Calu3 (cell line): ENCODE results near the gene GPR42. TPM values are rescaled to one million over a fixed set of nuclear protein-coding genes. Genes with fewer than 3 reads are reported as not detected.

ENCODE experiments used
- BruUV-seq: library from RNA; stranded (reverse); fragments of 400-500 nt; replicated peaks from 2 replicates; lab custom pipeline; 2021; lab: Mats Ljungman, UMichigan
- CTCF ChIA-PET: fragments of 300-600 bp; sonication (Branson Sonifier 250); formaldehyde crosslinking; loops from one replicate; lab custom pipeline; 2022; ENCODE audit warnings: antibody characterized with exemption; lab: Charles Lee
- DNase-seq: peaks from one replicate; pipeline ENCODE4 v3.0.0; 2022
- H3K27ac Mint-ChIP-seq: one replicate; pipeline ENCODE4 v1.8.0; 2022; ENCODE audit warnings: mixed read lengths; ENCODE audit not compliant: unreplicated experiment
- H3K27me3 Mint-ChIP-seq: one replicate; pipeline ENCODE4 v1.8.0; 2022; ENCODE audit warnings: mixed read lengths; ENCODE audit not compliant: unreplicated experiment
- H3K36me3 Mint-ChIP-seq: one replicate; pipeline ENCODE4 v1.8.0; 2022; ENCODE audit warnings: mild to moderate bottlenecking, moderate library complexity, mixed read lengths; ENCODE audit not compliant: insufficient read depth, unreplicated experiment
- H3K4me1 Mint-ChIP-seq: one replicate; pipeline ENCODE4 v1.8.0; 2022; ENCODE audit warnings: mild to moderate bottlenecking, low read depth, mixed read lengths; ENCODE audit not compliant: unreplicated experiment
- H3K4me3 Mint-ChIP-seq: one replicate; pipeline ENCODE4 v1.8.0; 2022; ENCODE audit warnings: mild to moderate bottlenecking, low read depth, moderate library complexity, mixed read lengths; ENCODE audit not compliant: unreplicated experiment
- H3K9me3 Mint-ChIP-seq: one replicate; pipeline ENCODE4 v1.8.0; 2022; ENCODE audit warnings: low read depth, mixed read lengths; ENCODE audit not compliant: unreplicated experiment
- intact Hi-C: fragments of 100-400 bp; cut with micrococcal nuclease; formaldehyde crosslinking; loops from one replicate; pipeline ENCODE4 v1.10.0; 2022; ENCODE audit not compliant: unreplicated experiment
- total RNA-seq: library from RNA; stranded (reverse); gene quantifications from 2 replicates; pipeline ENCODE4 v1.2.3, GENCODE V29; 2022
- TF ChIP-seq, protein P1 (sequence below): fragments of 200-600 bp; IDR thresholded peaks from one replicate; pipeline ENCODE4 v1.8.0; 2022; ENCODE audit warnings: antibody characterized with exemption; ENCODE audit not compliant: unreplicated experiment

GPR42 gene
- total RNA-seq, 1 experiment from 2014 or later, result not detected

DNA sequence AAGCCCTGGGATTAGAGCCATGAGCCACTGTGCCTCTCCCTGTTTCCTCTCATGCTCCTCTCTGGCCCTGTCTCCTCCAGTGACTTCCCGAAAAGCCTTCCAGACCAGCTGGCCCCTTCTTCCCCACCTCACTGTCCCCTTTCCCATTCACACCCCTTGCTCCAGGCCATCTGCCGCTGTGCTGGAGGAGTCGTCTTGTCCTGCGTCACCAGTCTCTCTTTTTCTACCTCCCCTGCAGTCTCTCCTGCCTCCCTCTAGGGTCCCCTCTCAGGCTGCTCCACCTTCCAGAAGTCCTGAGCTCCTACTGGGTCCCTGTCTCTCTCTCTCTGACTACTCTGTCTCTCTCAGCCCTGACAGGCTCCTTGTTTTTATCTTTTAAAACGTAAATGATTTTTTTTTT lies 28.4 kb upstream of the GPR42 start:
- H3K27me3 Mint-ChIP-seq, result peaks cover 45% of the 10 kb centered on the region
- TF ChIP-seq, protein P1, sequence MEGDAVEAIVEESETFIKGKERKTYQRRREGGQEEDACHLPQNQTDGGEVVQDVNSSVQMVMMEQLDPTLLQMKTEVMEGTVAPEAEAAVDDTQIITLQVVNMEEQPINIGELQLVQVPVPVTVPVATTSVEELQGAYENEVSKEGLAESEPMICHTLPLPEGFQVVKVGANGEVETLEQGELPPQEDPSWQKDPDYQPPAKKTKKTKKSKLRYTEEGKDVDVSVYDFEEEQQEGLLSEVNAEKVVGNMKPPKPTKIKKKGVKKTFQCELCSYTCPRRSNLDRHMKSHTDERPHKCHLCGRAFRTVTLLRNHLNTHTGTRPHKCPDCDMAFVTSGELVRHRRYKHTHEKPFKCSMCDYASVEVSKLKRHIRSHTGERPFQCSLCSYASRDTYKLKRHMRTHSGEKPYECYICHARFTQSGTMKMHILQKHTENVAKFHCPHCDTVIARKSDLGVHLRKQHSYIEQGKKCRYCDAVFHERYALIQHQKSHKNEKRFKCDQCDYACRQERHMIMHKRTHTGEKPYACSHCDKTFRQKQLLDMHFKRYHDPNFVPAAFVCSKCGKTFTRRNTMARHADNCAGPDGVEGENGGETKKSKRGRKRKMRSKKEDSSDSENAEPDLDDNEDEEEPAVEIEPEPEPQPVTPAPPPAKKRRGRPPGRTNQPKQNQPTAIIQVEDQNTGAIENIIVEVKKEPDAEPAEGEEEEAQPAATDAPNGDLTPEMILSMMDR, result no peak
- CTCF ChIA-PET, result no interaction called here
- no peaks in the 10 kb centered on the region for H3K36me3 Mint-ChIP-seq
- H3K9me3 Mint-ChIP-seq, result no peaks in the 10 kb centered on the region
- no peak overlapping the region for H3K27ac Mint-ChIP-seq
- intact Hi-C loops, result no loop called here
- BruUV-seq, result no TSS peak
- no peak for DNase-seq
- no peaks in the 10 kb centered on the region for H3K4me1 Mint-ChIP-seq
- H3K4me3 Mint-ChIP-seq, result no peak overlapping the region

DNA sequence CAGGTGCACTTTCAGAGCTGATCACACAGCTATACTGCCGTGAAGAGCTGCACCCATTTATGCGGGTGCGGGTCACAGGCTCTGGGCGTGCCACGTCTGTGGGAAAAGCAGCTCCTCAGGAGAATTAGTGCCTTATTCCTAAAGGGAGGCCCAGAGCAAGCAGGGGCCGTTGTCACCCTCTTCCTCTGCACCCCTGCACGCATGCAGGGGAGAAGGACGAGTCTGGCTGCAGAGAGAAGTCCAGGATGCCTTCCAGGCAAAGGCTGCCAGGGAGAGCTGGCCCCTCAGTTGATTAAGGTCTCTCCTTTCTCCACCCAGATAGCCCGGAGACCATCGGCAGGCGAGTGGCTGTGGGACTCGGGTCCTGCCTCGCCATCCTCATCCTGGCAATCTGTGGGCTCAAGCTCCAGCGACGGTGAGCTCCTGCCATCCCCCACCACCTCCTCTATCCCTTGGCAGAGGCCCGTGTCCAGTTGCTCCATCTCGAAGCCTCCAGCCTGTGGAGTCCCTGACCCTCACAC lies 26.3 kb upstream of the GPR42 start:
- Mint-ChIP-seq H3K9me3 (no peaks in the 10 kb centered on the region), H3K4me3 (no peak overlapping the region), H3K27ac (no peak overlapping the region), H3K36me3 (no peaks in the 10 kb centered on the region), H3K4me1 (no peaks in the 10 kb centered on the region), H3K27me3 (peaks cover 58% of the 10 kb centered on the region)
- intact Hi-C loops, result no loop called here
- CTCF ChIA-PET, result interaction anchor here (0.7 to 2.0 kb wide), 3 partner anchors 8 to 166 kb away, joined by 3 to 7 read pairs (median 5); no protein-coding TSS in a partner anchor
- BruUV-seq, result no TSS peak
- TF ChIP-seq, protein P1, result no peak
- DNase-seq, result no peak

GRCh38 chr19:35345671-35346111 lies 25.2 kb upstream of the GPR42 start:
- no TSS peak for BruUV-seq
- intact Hi-C loops, result no loop called here
- TF ChIP-seq, protein P1, result no peak
- CTCF ChIA-PET, result interaction anchor here (0.6 to 2.0 kb wide), 2 partner anchors 17 to 165 kb away, joined by 3 to 5 read pairs; no protein-coding TSS in a partner anchor
- Mint-ChIP-seq H3K27me3 (peaks cover 69% of the 10 kb centered on the region), H3K36me3 (no peaks in the 10 kb centered on the region), H3K9me3 (no peaks in the 10 kb centered on the region), H3K4me1 (no peaks in the 10 kb centered on the region), H3K4me3 (no peak overlapping the region), H3K27ac (no peak overlapping the region)
- no peak for DNase-seq

- peaks cover 75% of the 10 kb centered on the region for H3K27me3 Mint-ChIP-seq
- H3K36me3 Mint-ChIP-seq, result no peaks in the 10 kb centered on the region
- CTCF ChIA-PET, result no interaction called here
- TF ChIP-seq, protein P1, result no peak
- DNase-seq, result no peak
- H3K9me3 Mint-ChIP-seq, result no peaks in the 10 kb centered on the region
- intact Hi-C loops, result no loop called here
- no peaks in the 10 kb centered on the region for H3K4me1 Mint-ChIP-seq
- H3K4me3 Mint-ChIP-seq, result no peak overlapping the region
- BruUV-seq, result no TSS peak
- H3K27ac Mint-ChIP-seq, result no peak overlapping the region
Measured at GRCh38 chr19:35346193-35347052, 24.4 kb upstream of the GPR42 start.
